GM18870 (cell line): ENCODE data around the gene C19orf25.

Experiments
- ATAC-seq: cut with Tn5 transposase; IDR thresholded peaks from one replicate; pipeline ENCODE4 v1.9.1; 2021; ENCODE audit warnings: moderate library complexity; ENCODE audit not compliant: unreplicated experiment

C19orf25 gene

DNA sequence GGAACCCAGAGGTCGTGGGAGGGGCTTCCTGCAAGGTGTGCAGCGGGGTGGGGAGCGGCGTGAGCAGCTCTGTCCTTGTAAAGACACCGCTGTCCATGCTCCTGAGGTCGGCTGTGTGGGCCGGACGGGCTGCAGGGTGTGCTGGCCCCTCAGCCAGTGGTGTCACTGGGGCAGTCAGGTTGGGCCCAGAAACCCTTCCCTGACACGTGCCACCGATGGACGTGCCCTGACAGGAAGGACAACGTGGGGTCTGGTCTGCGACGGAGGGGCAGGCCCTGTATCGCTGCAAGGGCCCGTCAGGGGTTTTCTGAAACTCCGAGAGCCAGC lies 45.0 kb downstream of the C19orf25 start:
- ATAC-seq, result no peak

DNA sequence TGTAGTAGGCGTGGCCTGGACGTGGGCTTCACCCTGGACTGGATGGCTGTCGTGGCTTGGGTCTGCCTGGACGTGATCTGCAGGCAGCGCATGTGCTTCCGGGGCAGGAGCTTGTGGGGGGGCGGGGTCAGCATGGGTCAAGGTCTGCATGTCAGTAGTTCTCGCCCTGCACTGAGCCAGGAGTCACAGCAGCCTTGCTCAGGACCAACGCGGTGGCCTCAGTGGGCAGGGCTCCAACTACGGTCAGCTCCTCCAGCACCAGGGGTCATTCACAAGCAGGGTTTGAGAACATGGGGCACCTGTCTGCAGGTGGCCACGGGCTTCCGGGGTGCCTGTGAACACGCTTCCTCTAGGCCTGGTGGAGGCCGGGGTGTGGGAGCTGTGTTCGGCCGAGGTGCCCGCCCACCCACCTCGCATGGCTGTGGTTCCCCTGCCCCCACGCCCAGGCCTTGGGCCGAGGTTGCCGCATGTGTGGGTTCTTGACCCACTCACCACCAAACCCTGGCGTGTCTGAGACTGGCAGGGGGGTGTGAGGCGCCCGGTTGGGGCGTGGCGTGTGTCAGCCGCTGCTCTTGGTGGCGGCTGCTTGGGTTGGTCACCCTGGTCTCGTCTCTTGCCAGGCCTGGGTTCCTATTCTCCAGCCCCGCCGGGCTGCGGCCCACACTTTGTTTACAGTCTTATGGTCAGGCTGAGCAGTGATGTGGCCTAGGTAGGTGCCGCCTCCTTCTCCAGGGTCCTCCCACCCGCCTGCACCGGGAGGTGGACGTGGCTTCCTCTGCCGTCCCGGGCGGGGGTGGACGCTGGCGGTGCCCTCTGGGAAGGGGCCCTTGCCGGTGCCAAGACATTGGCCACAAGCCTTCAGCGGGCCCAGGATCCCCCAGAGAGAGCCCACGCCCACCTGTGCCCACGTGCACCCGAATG lies 45.6 kb downstream of the C19orf25 start:
- no peak for ATAC-seq

DNA sequence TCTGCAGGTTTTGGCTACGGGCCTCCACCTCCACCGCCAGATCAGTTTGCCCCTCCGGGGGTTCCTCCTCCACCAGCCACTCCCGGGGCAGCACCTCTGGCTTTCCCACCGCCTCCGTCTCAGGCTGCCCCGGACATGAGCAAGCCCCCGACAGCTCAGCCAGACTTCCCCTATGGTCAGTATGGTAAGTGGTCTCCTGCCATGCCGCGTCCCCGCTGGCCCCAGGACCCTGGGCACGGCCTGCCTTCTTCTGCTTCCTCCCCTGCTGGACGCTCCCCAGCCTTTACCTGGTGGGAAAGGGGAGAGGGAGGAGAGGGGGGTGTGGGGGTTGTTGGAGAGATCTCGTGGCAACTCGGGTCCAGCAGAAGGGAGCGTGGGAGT lies 46.5 kb downstream of the C19orf25 start:
- ATAC-seq, result no peak

DNA sequence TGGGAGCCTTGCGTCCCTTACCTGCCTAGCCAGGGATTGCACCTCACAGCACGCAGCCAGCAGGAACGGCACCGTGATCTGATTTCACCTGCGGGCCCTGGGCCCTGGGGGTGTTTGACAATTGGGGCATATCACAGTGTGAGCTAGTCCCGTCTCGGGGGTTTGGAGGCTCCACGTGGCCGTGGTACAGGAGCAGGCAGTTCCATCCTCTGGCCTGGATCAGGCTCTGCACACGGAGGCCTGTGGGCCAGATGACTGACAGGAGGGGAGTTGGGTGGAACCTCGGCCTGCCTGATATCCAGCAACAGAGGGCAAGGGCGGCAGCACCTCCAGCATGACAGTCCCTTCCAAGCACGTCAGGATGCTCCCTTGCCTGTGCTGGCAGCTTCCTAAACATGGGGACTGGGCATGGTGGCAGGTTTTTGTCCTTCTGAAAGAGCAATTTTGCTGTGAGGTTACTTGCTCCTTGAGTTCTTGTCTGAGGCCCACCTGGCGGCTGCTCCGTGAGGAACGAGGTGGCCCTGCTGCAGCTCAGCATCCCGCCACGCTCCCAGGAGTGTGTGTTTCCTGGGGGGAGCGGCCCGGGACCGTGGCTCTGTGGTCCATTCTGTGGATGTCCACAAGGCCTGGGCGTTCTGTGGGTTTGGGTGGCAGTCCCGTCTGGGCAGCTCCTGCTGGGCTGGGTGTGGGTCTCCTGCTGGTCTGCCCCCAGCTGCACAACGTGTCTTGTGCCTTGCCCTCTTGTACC lies 47.1 kb downstream of the C19orf25 start:
- ATAC-seq, result no peak

DNA sequence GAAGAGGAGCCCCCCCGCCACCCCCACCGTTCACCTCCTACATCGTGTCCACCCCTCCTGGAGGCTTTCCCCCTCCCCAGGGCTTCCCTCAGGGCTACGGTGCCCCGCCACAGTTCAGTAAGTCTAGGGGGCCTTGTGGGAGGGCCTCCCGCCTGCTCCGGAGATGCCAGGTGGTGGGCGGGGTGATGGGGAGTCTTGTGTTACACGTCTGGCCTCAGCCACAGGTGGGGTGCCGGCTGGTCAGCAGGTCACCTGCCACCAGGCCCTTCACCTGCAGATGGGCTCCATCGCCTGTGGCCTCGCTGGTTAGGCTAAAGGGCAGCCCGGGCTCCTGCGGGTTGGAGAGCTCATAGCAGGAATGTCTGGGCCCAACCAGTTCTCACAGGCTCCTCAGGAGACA lies 48.8 kb downstream of the C19orf25 start:
- ATAC-seq, result no peak

DNA sequence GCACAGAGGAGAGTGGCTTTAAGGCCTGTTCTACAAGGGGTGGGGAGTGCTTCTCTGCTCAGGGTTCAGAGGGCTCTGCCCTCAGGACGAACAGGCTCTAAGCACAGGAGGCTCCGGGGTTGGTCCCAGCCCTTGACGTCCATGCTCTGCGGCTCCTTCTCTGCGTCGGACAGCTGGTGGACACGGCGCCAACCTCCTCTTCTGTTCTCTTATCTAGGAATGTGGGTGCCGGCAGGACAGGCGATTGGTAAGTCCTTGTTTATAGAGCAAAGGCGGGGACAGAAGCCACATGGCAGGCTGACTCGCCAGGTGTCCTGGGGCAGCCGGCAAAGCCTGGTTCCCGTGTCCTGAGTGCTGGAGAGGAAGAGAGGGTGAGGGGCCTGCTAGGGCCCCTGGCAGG lies 49.3 kb downstream of the C19orf25 start:
- no peak for ATAC-seq

DNA sequence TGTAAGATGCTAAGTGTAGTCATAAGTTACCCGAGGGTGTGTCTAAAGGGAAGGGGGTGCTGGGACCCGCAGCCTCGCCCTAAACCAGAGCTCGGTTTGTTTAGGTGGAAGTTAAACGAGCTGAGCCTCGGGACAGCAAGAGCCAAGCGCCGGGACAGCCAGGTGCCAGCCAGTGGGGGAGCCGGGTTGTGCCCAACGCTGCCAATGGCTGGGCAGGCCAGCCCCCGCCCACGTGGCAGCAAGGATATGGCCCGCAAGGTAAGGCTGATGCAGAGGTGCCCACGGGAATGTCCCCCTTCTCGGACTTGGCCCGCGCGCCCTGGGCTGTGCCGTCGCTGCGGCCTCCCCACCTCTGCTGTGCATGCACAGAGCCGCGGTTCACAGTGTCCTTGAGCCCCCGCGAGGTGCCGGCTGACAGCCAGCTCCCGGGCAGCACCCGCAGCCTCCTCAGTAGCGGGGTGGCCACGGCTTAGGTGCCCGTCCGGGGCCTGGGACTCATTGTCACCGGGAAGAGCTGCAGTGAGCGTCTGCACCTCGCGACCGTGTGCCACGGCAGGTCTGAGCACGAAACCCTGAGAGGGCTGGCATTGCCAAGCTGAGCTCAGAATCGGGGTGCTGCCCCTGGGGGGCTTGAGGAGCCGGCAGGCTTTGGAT lies 50.1 kb downstream of the C19orf25 start:
- no peak for ATAC-seq

DNA sequence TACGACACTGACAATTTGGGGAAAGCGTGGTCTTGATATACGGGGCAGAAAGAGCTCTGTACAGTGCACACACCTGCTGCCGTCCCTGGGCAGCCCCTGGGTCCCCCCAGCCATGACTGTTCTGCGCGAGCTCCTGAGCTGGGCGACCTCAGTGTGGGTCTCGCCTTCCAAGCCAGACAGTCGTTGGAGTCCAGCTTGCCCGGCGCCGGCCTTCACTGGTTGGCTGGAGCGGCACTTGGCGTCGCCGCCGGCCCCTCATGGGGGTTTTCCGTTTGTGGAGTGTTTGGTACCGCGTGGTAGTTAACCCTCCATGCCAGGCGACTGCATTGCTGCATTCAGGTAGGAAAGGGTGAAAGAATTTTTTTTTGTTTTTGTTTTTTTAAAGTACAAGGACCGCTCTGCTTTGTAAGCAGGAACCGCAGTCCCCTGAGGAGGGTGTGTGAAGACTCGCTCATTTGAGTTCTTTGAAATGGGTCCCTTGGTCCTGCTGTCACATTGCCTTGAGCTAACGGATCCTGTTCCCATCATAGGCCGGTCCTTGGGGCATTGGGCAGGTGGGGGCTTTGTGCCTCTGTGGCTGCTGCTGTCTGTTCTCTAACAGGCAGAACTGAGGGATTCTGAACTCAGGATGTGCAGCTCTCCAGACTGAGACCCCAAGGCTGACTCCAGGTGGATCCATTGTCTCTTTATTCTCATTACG lies 51.6 kb downstream of the C19orf25 start:
- ATAC-seq, result no peak

DNA sequence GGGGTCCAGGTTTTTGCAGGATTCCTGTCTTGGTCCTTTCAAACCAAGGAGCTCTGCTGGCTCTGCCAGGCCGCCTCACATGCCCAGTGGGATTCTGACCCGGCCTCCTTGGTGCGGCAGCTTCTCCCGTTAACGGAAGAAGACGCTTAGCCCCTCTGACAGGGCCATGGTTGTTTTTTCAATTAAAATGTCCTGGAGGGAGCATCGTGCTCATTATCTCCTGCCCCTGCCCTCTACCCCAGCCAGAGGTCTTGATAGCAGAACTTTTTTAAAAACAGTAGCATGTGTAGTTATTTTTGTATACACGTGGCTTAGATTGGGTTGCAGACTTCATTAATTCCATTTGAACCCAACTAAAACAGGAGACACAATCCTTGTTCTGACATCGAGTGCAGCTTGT lies 52.3 kb downstream of the C19orf25 start:
- no peak for ATAC-seq

DNA sequence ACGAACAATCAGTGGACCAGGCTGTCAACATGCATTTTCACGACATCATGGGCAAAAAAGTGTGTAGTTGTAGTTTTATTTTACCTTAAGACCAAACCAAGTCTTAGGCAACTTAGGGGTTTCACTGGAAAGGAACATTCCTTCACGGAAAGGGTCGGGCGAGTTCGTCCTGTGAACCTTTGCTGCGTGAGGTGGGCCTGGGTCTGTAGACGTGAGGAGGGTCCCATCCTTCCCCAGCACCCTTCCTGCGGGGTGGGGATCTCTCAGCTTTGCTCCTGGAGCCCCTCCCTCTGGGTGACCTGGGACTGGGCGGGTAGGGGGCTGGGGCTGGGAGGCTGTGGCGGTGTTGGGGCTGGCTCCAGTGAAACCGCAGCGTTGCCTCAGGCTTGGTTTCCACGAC lies 53.1 kb downstream of the C19orf25 start:
- ATAC-seq, result no peak

DNA sequence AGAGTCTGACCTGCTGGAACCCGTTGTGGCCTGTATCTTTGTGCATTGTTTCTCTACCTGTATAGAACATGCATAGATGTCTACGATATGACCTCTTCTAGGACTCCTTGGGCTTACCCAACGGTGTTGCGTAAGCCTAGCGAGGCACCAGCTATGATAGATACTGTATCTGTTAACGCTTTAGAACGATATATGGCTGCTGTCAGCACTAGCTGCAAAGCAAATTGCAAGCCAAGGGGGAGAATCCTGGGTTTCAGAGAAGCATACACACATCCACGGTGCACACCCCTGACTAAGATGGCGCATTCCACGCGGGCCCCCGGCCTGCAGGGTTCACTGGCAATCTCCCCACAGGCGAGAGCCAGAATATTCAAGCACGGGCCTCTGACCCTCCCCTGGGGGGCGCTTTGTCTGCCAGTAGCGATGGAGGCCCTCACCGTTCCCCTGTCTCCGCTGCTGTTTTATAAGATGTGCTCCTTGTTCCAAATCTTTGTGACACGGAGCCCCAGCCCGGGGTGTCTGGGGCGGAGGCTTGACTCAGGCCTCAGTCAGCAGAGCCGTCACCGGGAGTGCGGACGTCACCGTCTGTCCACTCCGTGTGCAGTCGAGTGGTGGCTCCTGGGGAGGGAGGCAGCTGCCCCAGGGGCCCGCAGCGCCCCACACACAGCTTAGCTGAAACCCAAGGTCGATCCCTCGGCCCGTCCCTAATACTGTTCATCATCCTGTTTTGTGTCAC lies 53.7 kb downstream of the C19orf25 start:
- ATAC-seq, result no peak

DNA sequence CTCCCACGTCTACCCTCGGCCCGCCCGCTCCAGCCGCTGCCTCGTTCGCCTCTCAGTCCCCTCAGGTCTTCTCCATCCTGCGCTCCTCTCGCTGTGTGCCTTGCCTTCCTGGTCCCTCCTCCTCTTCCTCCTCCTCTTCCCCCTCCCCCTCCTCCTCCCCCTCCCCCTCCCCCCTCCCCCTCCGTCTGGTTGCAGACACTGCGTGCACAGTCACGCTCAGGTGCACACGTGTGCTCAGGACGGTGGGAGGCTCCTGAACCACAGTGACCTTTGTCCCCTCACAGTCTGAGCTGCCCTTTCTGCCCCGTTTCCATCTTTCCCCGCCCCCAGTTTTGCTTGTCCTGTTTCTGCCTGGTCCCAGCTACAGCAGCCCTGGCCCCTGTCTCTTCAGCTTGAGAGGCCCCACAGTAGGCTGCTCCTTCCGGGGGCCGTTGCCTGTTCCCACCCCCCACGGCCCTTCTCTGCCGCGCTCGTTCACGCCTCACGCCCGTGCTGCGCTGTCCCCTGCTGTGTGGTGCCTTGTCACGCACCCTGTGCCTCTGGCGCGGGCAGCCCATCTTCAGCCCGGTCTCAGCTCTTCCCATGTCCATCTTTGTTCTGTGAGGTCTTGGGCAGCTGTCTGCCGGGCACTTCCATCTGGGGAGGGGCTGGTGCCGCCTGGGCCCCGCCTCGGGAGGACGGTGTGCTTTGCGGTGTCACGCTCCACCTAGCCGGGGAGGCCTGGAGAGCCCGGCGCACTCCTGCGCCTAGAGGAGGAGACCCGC lies 54.6 kb downstream of the C19orf25 start:
- no peak for ATAC-seq

DNA sequence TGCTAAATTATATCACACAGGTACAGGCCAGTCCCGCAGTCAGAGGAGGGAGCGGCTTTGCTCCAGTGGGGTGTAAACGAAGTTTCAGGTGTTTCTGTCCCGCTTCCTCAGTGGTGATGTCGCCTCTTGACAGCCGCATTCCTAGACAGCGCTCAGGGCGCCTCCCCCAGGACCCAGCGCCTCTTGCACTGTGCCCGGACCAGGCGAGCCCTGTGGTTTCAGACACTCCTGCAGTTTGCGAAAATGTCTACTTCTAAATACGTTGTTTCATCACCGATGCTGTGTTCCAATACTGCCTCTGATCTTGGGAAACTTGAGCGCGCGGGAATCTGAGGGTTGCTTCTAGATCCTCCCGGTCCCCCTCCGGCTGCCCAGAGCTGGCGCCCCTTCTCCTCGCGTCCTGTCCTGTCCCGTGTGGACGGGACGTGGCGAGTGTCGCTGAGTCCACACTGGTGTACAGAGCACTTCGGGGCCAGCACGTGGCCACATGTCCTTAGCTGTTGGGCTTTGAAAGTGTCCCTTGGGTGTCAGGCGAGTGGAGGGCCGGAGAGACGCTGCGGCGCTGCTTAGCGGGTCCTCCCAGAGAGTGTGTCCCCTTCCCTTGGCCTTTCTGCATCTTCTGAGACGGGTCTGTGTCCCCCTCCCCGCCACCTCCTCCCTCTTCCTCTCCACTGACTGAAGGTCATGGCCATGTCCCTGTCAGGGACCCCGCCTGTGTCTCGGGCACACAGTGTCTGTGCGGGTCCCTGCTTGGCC lies 55.4 kb downstream of the C19orf25 start:
- no peak for ATAC-seq
